AML-193 (cell line): ENCODE measurements around the gene GTSE1.
A peak's percentile ranks its signal among the peaks of the same experiment; 100 is the strongest.

Experiments
- DNase-seq, 2 experiments: peaks; one replicate each; lab custom pipeline; 2025; lab: John Stamatoyannopoulos, UW

Gene GTSE1

GRCh38 chr22:46366801-46367706 lies 70.4 kb downstream of the GTSE1 start:
- no peak for DNase-seq

- DNase-seq, result peak; percentile 25 to 41
These were observed 71.1 kb downstream of the GTSE1 start for GRCh38 chr22:46367707-46368191.

GRCh38 chr22:46368422-46368821 lies 71.8 kb downstream of the GTSE1 start:
- no peak for DNase-seq

DNA sequence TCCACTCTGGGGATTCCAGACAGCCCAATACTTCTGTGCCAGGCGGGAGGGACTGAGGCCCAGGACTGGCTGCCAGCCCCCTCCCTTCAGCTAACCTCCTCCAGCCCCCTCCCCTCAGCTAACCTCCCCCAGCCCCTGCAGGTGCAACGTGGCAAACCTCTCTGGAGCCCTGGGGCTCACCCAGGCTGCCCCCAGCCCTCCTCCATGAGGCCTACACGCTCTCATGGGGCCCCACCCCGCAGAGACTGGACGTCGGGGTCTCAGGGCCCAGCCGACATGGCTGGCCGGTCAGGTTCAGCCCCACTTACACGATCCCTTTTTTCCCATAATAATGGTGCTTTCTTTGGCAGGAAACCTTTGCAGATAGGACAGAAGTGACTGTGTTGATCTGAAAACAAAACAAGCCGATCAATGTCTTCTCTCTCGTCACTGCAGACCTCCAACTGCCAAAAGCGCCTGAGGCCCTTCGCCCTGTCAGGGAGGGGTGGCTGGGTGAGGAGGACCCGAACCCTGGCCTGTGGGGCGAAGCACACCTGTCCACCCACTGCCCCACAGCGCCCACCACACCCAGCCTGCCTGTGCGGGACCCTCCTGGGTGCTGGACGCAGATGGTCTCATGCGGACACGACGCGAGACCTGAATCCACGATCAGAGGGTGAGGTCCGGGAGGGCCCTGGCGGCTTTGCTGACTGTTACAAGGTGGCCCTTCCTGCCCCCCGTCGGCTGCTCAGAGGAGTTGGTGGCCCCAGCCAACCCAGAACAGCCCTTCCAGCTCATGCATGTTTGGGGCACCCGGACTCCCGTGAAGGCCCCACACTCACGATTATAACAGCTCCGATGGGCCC lies 72.4 kb downstream of the GTSE1 start:
- DNase-seq, result no peak

DNA sequence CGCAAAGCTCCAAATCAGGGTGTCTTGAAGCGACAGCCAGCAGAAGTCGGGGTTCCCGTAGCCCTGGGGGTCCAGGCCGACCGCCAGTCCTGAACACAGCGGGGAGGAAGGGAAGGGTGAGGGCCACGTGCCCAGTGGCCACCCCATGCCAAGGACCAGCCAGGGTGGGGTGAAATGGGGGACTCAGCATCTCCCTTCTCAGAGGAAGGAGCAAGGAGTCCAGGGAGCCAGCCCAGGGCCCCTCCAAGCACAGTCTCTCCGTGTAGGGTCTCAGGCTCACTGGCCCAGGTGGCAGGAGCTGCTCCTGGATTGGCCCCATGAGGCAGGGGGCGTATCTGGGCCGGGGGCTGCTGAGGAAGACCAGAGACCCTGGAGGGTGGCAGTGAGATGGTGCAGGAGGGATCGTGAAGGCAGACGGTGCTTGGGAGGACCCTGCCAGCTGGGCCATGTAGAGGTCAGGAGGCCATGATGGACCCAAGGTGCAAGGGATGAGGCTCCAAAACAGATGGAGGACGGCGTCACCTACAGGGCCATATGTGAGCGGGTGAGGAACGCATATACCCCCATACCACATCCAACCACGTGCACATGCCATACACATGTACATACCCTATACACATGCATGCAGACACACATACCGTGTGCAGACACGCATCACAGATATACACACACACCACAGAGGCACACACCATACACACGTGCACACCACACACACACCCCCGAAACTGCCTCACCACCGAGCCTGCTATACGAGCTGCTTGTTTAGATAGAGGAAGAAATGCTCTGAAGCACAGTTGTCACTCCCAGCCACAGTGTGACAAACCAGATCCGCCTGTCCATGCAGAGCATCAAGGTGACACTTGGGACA lies 73.3 kb downstream of the GTSE1 start:
- no peak for DNase-seq

GRCh38 chr22:46370584-46371291 lies 74.1 kb downstream of the GTSE1 start:
- DNase-seq, result no peak

- DNase-seq, result no peak
These were observed 75.1 kb downstream of the GTSE1 start for GRCh38 chr22:46371623-46372226.

GRCh38 chr22:46372686-46373085 lies 76.0 kb downstream of the GTSE1 start:
- DNase-seq, result no peak

GRCh38 chr22:46373159-46373558 lies 76.5 kb downstream of the GTSE1 start:
- DNase-seq, result no peak

DNA sequence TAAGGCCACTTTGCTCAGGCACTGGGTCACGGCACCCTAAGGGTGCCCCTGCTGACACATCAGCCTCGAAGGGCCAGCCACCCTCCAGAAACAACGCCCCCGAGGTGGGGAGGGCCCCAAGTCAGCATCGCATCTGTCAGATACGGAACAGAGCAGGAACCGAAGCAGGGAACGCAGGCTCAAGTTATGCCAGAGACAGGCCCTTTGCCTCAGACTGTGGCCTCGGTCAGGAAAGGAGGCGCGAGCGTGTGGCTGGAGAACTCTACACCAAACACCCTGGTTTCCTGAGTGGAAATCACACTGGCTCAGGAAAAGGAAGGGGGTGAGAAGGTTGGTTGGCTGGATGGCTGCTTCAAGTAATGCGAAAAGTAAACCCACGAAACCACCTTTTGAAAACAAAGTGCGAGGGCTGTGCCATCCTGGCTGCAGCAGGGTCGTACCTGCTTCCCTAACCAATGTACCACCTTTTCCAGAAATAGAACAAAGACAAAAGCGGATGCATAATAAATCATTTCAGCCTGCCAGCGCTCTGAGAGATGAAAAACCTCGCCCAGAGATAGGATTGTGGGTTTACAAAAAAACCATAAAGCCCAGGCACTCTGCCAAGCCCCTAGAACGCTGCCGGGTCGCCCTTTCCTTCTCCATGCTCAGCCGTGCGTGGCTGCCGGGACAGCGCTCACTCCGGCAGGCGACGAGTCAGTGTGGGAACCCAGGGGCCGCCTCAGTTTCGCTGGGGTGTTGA lies 77.4 kb downstream of the GTSE1 start:
- DNase-seq, result no peak

GRCh38 chr22:46374663-46375474 lies 78.2 kb downstream of the GTSE1 start:
- no peak for DNase-seq

- DNase-seq, result no peak
These were observed 79.4 kb downstream of the GTSE1 start for GRCh38 chr22:46376111-46376510.

DNA sequence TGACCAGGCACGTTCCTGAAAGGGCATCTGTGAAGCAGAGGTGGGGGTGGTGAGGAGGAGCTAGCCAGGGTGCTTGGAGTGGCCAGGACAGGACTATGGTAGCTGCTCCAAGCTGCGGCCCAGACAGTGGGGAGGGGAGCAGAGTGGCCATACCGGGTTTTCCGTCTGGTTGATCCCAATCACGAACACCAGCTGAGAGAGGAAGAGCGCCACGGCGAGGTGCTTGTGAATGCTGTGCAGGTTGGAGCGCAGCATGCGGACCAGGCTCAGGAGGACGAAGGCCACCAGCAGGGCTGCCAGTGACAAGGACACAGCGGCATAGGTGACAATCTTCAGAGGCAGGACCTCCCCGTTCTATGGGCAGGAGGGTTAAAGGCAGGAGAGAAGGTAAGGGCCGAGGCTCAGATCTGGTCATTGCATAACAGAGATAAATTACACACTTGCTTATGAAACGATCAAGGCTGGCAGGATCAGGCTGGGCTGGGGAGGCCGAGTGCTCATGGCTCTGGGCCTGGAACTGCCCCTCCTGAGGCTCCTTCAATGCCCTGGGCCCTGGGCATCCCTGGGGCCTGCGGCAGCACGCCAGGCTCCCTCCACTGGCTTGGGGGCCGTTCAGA lies 80.3 kb downstream of the GTSE1 start:
- no peak for DNase-seq

- no peak for DNase-seq
These were observed 81.1 kb downstream of the GTSE1 start for GRCh38 chr22:46377525-46378425.

DNA sequence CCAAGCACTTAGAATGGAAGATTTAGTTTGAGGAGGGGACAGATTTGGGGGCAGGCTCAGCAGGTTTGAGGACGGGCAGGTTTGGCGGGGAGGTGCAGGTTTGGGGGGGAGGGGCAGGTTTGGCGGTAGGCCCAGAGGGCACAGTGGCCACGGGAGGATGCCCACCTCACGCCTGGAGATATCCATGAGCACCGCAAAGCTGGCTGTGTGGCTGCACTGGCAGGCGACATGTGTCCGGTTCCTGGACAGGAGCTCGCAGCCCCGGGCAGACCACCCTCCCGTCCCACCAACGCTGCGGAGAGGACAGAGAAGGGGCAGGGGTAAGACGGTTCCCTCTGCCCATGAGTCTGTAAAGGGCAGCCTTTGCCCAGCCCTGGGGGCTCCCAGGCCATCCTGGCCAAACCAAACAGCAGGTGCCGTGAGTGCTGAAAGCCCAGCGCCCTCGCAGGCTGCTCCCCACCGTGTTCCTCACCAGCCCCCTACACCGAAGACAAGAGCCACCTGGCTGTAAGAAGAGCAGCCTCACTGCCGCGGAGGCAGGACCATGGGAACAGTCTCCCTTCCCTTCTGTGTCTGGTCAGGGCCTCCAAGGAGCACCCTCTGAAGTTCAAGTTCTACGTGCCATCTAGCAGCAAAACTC lies 81.9 kb downstream of the GTSE1 start:
- DNase-seq, result no peak

DNA sequence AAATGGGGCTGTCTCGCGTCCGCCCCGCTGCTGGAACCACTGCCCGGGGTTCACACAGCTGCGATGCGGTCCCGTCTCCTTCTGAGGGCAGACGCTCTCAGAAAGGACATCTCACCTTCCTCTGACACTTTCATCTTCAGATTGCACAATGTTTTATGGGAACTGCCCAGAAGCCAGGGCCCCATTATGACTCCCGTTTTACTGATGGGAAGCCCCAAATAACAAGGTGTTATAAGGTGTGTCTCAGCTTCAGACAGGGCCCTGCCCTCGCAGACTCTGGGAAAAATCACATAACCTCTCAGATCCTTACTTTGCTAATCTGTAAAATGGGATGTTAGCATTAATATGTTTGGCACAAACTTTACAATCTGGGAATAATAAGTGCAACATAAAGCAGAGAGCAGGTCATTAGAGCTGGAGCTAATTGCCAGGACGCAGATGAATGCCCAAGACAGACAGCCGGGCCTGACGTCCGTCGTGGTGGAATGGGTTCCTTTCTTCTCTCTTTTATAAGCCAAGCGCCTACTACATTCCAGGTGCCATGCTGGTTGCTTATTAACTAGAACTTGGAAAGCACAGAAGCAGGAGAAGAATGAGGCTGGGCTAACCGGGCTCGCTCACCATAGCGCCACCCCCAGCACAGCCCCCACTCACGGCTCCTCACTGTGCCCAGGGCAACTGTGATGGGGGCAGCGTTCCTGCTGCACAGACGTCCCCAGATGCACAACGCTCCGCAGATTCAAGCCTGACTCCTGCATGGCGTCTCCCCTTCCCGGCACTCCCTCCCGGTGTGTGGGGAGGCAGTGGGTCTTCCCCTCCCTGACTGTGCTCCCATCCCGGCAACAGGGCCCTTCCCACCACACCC lies 82.6 kb downstream of the GTSE1 start:
- DNase-seq, result no peak
